Measurements from ENCODE around the gene PLPP3.

Gene PLPP3

DNA sequence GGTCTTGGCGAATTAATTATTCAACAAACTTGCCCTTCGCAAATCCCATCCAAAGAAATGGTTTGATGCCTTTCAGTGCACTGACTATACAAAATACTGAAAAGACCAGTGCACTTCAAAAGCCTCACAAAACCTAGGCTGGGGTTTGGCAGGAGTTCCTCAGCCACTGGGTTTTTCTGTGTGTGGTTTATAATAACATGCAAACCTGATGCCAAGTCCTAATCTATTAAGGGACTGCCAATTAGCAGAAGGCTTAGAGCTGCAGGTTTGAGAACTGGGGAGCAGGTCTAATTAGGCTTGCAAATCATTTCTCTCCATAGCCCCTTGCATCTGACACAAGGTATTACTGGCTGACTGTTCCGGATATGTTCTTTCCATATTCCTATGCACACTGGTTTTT, 27.7 kb downstream of the PLPP3 start:
- H3K36me3 ChIP-seq (ENCODE audit: control insufficient read depth, insufficient read depth, low read length): no peaks in the 10 kb centered on the region
- peaks cover 20% of the 10 kb centered on the region for H3K4me1 ChIP-seq
- no peak overlapping the region for H3K4me3 ChIP-seq (ENCODE audit: low read depth, low read length)
- no peak overlapping the region for H2AFZ ChIP-seq
- no peaks in the 10 kb centered on the region for H3K27me3 ChIP-seq (ENCODE audit: control insufficient read depth, insufficient read depth, low read length)
- no peak overlapping the region for H3K27ac ChIP-seq
- TF ChIP-seq, protein P1, sequence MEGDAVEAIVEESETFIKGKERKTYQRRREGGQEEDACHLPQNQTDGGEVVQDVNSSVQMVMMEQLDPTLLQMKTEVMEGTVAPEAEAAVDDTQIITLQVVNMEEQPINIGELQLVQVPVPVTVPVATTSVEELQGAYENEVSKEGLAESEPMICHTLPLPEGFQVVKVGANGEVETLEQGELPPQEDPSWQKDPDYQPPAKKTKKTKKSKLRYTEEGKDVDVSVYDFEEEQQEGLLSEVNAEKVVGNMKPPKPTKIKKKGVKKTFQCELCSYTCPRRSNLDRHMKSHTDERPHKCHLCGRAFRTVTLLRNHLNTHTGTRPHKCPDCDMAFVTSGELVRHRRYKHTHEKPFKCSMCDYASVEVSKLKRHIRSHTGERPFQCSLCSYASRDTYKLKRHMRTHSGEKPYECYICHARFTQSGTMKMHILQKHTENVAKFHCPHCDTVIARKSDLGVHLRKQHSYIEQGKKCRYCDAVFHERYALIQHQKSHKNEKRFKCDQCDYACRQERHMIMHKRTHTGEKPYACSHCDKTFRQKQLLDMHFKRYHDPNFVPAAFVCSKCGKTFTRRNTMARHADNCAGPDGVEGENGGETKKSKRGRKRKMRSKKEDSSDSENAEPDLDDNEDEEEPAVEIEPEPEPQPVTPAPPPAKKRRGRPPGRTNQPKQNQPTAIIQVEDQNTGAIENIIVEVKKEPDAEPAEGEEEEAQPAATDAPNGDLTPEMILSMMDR (IDR thresholded peaks at IDR 0.05): no peak
- H3K79me2 ChIP-seq: peaks cover 39% of the 10 kb centered on the region
- H3K4me2 ChIP-seq (ENCODE audit: low read length): no peak overlapping the region
- H3K9ac ChIP-seq: no peak overlapping the region
- no peaks in the 10 kb centered on the region for H3K9me3 ChIP-seq (ENCODE audit: control insufficient read depth, low read length)

DNA sequence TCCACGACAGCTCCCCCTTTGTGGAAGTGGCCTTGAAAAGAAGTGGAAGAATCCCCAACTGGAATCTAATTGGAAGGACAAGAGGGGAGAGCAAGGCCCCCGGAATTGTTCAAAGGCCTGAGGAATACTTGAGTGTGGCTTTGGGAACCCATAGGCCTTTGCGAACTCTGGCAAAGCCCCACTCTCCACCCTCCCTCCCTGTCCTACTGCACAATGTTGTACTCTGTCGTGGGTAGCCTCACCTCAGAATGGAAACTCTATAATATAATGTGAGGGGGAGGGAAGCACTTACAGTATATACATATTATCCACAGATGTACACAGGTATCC, 28.5 kb downstream of the PLPP3 start:
- H3K4me2 ChIP-seq (ENCODE audit: low read length): no peak overlapping the region
- no peaks in the 10 kb centered on the region for H3K27me3 ChIP-seq (ENCODE audit: control insufficient read depth, insufficient read depth, low read length)
- no peak overlapping the region for H3K4me3 ChIP-seq (ENCODE audit: low read depth, low read length)
- no peaks in the 10 kb centered on the region for H3K36me3 ChIP-seq (ENCODE audit: control insufficient read depth, insufficient read depth, low read length)
- no peak overlapping the region for H3K27ac ChIP-seq
- H3K79me2 ChIP-seq: peaks cover 46% of the 10 kb centered on the region
- no peak overlapping the region for H3K9ac ChIP-seq
- H3K4me1 ChIP-seq: peaks cover 28% of the 10 kb centered on the region
- H2AFZ ChIP-seq: no peak overlapping the region
- H3K9me3 ChIP-seq (ENCODE audit: control insufficient read depth, low read length): no peaks in the 10 kb centered on the region
- TF ChIP-seq, protein P1 (IDR thresholded peaks at IDR 0.05): no peak

DNA sequence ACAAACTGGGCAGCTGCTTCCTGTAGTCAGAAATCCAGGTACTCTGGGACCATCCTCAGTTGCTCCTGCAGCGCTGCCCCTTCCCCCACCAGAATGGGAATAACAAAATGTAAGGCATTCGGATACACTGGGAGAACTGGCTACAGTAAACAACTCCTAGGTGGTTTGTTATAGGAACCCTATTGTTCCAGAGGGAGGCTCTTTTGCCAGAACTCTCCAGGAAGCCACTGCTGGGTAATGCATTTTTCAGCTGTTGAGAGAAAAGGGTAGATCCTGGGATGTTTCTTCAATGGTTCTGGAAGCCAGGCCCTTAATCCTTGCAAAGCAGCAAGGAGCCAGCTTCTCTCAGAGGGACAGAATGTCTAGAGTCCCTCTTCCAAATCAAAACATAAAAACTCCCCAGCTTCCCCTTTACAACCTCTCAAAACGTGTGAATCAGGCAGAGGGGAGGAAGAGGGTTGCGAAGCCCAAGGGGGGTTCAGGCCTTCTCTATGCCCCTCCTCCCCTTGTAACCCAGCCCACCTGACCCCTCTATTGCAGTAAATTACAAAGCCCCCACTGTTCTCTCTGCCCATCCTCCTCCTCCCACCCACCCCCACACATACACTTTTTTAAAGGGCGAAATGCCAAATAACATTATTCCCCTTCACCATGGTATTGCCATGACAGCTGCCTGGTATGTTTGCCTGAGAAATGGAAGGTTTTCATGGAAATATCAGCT, 29.1 kb downstream of the PLPP3 start:
- TF ChIP-seq, protein P1 (IDR thresholded peaks at IDR 0.05): no peak
- Histone ChIP-seq H3K36me3 (ENCODE audit: control insufficient read depth, insufficient read depth, low read length) (no peaks in the 10 kb centered on the region), H3K27ac (no peak overlapping the region), H3K4me3 (ENCODE audit: low read depth, low read length) (no peak overlapping the region), H3K9ac (no peak overlapping the region), H3K9me3 (ENCODE audit: control insufficient read depth, low read length) (no peaks in the 10 kb centered on the region), H3K4me2 (ENCODE audit: low read length) (peak overlapping the region; percentile 30), H3K4me1 (peaks cover 30% of the 10 kb centered on the region), H2AFZ (no peak overlapping the region), H3K27me3 (ENCODE audit: control insufficient read depth, insufficient read depth, low read length) (no peaks in the 10 kb centered on the region), H3K79me2 (peaks cover 42% of the 10 kb centered on the region)

DNA sequence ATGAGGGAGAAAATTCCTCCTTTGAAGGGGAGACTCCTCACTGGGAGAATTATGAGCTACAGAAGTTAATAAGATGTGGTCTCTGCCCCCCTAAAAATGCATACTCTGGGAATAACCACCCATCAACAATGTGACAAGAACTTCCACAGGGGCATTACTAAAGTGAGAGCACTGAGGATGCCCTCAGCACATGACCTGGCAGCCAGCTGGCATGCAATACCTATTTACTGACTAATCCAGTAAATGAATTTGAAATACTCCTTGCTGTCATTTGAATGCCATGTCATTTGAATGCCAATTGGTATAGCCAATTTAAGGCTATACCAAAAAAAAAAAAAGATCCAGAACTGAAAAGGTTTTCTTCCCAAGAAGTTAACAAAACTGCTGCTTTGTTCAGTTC, 30.8 kb downstream of the PLPP3 start:
- Histone ChIP-seq H3K36me3 (ENCODE audit: control insufficient read depth, insufficient read depth, low read length) (no peaks in the 10 kb centered on the region), H3K4me2 (ENCODE audit: low read length) (no peak overlapping the region), H3K4me1 (peaks cover 33% of the 10 kb centered on the region), H3K27me3 (ENCODE audit: control insufficient read depth, insufficient read depth, low read length) (no peaks in the 10 kb centered on the region), H3K4me3 (ENCODE audit: low read depth, low read length) (no peak overlapping the region), H3K79me2 (peaks cover 40% of the 10 kb centered on the region), H2AFZ (no peak overlapping the region), H3K9ac (no peak overlapping the region), H3K9me3 (ENCODE audit: control insufficient read depth, low read length) (no peaks in the 10 kb centered on the region), H3K27ac (no peak overlapping the region)
- TF ChIP-seq, protein P1 (IDR thresholded peaks at IDR 0.05): no peak

DNA sequence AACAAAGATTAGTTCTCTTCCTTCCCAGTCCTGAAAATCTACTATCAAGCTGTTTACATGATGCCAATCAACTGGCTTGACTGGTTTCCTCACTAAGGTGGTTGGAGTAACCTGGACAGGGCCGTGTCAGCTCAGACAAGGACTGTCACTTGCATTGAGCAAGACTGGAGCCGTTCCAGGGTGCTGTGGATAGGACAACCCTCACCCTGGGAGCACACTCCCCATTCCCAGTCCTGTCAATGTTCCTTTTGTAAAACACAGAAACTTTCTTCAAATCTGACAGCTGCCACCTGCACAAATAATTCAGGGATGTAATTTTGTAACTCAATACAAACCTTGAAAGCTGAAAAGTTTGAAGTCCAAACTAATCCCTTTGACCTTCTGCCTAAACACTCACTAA, 31.4 kb downstream of the PLPP3 start:
- Histone ChIP-seq H3K79me2 (peaks cover 39% of the 10 kb centered on the region), H2AFZ (no peak overlapping the region), H3K4me1 (peaks cover 33% of the 10 kb centered on the region), H3K36me3 (ENCODE audit: control insufficient read depth, insufficient read depth, low read length) (no peaks in the 10 kb centered on the region), H3K4me3 (ENCODE audit: low read depth, low read length) (no peak overlapping the region), H3K4me2 (ENCODE audit: low read length) (peak overlapping the region; percentile 32), H3K9ac (no peak overlapping the region), H3K27me3 (ENCODE audit: control insufficient read depth, insufficient read depth, low read length) (no peaks in the 10 kb centered on the region), H3K9me3 (ENCODE audit: control insufficient read depth, low read length) (no peaks in the 10 kb centered on the region), H3K27ac (peak overlapping the region; percentile 42)
- TF ChIP-seq, protein P1 (IDR thresholded peaks at IDR 0.05): no peak
